GM08714 (cell line): ENCODE measurements around the gene AADACL2.
"Not testable (repeated sequence)": the region's sequence is repeated elsewhere in the genome, so short reads cannot be mapped to it uniquely, and the experiment has no call there.

Experiments used
- H3K4me3 ChIP-seq: fragments of 200-500 bp; sonication (Bioruptor generic); 2 replicates; pipeline ENCODE4 v1.5.1; 2014; ENCODE audit warnings: mild to moderate bottlenecking, low read length, inconsistent platforms
- ZNF274 ChIP-seq: IDR thresholded peaks from 2 replicates; pipeline ENCODE4 v1.6.1; 2012; ENCODE audit warnings: mild to moderate bottlenecking, low read depth, low read length

Gene AADACL2

GRCh38 chr3:151740581-151740980, 6.9 kb downstream of the AADACL2 start:
- H3K4me3 ChIP-seq = no peak overlapping the region
- no peak for TF ChIP-seq ZNF274

GRCh38 chr3:151743855-151744254, 10.1 kb downstream of the AADACL2 start:
- H3K4me3 ChIP-seq = no peak overlapping the region
- no peak for TF ChIP-seq ZNF274

GRCh38 chr3:151750181-151750580, 16.5 kb downstream of the AADACL2 start:
- H3K4me3 ChIP-seq = no peak overlapping the region
- TF ChIP-seq ZNF274 = no peak

GRCh38 chr3:151750678-151751077, 17.0 kb downstream of the AADACL2 start:
- TF ChIP-seq ZNF274 = no peak
- no peak overlapping the region for H3K4me3 ChIP-seq

GRCh38 chr3:151751161-151751560, 17.4 kb downstream of the AADACL2 start:
- H3K4me3 ChIP-seq = no peak overlapping the region
- TF ChIP-seq ZNF274 = no peak

- no peak overlapping the region for H3K4me3 ChIP-seq
- no peak for TF ChIP-seq ZNF274
Measured at GRCh38 chr3:151753846-151754245, 20.1 kb downstream of the AADACL2 start.

GRCh38 chr3:151761581-151761980, 27.9 kb downstream of the AADACL2 start:
- H3K4me3 ChIP-seq = no peak overlapping the region
- no peak for TF ChIP-seq ZNF274

- H3K4me3 ChIP-seq = not testable (repeated sequence)
Measured at GRCh38 chr3:151764699-151765098, 31.0 kb downstream of the AADACL2 start.

- H3K4me3 ChIP-seq = no peak overlapping the region
- no peak for TF ChIP-seq ZNF274
Measured at GRCh38 chr3:151765685-151766084, 32.0 kb downstream of the AADACL2 start.

GRCh38 chr3:151766454-151766853, 32.7 kb downstream of the AADACL2 start:
- TF ChIP-seq ZNF274 = no peak

GRCh38 chr3:151768393-151768930, 34.7 kb downstream of the AADACL2 start:
- no peak for TF ChIP-seq ZNF274
- H3K4me3 ChIP-seq = no peak overlapping the region

More at GRCh38 chr3:151766454-151766853, 32.7 kb downstream of the AADACL2 start:
- H3K4me3 ChIP-seq = no peak overlapping the region

GRCh38 chr3:151769175-151769574, 35.4 kb downstream of the AADACL2 start:
- no peak overlapping the region for H3K4me3 ChIP-seq
- no peak for TF ChIP-seq ZNF274

- TF ChIP-seq ZNF274 = no peak
Measured at GRCh38 chr3:151770956-151771355, 37.2 kb downstream of the AADACL2 start.

GRCh38 chr3:151772825-151773480, 39.2 kb downstream of the AADACL2 start:
- TF ChIP-seq ZNF274 = no peak
- H3K4me3 ChIP-seq = no peak overlapping the region

More at GRCh38 chr3:151770956-151771355, 37.2 kb downstream of the AADACL2 start:
- no peak overlapping the region for H3K4me3 ChIP-seq

GRCh38 chr3:151774235-151774634, 40.5 kb downstream of the AADACL2 start:
- H3K4me3 ChIP-seq = no peak overlapping the region
- no peak for TF ChIP-seq ZNF274

GRCh38 chr3:151774910-151775309, 41.2 kb downstream of the AADACL2 start:
- H3K4me3 ChIP-seq = no peak overlapping the region
- no peak for TF ChIP-seq ZNF274
